Measurements from ENCODE around the gene CLCN2.
A peak's percentile ranks its signal among the peaks of the same experiment; 100 is the strongest.

CLCN2 gene

DNA sequence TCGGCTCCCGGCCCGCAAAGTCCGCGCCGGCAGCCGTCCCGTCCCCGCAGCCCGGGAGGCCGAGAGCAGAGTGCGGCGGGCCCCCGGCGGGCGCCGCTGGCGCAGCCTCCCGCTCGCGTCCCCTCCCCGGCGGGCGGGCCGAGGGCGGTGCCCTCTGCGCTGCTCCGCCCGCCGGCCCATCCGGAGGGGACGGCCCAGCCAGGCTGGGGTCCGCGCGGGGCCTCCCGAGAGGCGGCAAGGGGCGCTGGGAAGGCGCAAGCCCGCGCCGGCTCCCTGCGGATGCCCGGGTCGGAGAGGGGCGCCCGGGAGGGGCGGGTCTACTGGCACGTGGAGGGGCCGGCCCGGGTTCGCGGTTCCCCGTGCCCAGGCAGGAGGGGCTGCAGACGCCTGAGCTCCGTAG lies at the start of gene CLCN2, which contains the start of gene POLR2H:
Gene CLCN2, minus strand, starts transcription at position 74 of the 400 bp plus-strand sequence. CDS start 126 bp downstream, outside the sequence.
Gene POLR2H, plus strand, starts transcription at position 179 of the 400 bp plus-strand sequence. CDS start 1,783 bp downstream, outside the sequence.
- DNase-seq (ENCODE audit: low read depth in 2 of 2), result peak in 1 of 2 donors; percentile 53

DNA sequence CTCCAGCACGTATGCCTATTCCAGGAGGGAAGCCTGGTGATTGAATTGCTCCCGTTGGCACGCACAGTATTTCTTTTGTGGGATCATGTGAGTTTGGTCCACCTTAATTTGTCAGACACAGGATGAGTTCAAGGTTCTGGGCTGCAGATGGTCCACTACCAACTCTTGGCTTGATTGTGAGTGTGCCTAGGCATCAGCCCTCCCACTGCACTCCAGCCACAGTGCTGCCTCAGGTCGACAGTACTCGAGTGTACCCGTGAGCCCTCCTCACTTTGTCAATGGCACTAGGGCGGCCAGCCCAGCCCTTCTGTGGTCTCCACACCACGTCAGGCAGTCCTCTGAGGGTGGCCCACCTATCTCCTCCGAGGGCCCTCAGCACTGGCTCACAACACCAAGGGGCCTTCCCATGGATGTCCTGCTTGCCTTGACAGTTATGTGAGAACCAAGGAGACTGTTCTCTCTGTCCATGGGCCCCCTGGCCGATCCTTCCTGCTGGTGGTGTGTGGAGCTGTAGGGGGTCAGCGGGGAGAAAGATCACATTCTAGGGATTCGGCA lies 48.6 kb upstream of the CLCN2 start:
- DNase-seq (ENCODE audit: low read depth in 2 of 2), result no peak

DNA sequence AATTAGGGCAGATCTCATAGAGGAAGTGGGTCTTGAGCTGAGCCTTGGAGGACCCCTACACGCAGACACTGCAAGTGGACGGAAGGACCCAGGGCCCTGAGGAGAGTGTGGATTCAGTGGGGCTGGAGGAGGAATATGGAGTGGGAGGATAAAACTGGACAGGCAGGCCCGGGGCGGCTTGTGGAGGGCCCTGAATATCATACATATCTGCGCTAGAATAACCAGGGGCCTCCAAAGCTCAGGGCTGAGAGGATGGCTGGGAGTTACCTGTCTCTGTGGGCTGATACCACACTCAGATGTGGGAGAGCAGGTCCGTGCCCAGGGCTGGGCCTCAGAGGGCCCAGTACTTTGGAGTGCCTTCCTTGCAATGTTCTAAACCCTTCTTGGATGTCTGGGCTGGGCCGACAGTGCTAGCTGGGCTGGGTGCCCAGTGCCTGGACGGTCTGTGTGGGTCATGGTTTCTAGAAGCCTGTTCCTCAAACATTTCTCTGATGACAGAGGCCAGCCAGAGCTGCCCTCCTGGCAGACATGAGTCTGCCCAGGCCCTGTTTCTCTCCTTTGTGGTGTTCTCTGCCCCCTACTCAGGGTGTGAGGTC lies 48.0 kb upstream of the CLCN2 start:
- DNase-seq (ENCODE audit: low read depth in 2 of 2), result no peak

DNA sequence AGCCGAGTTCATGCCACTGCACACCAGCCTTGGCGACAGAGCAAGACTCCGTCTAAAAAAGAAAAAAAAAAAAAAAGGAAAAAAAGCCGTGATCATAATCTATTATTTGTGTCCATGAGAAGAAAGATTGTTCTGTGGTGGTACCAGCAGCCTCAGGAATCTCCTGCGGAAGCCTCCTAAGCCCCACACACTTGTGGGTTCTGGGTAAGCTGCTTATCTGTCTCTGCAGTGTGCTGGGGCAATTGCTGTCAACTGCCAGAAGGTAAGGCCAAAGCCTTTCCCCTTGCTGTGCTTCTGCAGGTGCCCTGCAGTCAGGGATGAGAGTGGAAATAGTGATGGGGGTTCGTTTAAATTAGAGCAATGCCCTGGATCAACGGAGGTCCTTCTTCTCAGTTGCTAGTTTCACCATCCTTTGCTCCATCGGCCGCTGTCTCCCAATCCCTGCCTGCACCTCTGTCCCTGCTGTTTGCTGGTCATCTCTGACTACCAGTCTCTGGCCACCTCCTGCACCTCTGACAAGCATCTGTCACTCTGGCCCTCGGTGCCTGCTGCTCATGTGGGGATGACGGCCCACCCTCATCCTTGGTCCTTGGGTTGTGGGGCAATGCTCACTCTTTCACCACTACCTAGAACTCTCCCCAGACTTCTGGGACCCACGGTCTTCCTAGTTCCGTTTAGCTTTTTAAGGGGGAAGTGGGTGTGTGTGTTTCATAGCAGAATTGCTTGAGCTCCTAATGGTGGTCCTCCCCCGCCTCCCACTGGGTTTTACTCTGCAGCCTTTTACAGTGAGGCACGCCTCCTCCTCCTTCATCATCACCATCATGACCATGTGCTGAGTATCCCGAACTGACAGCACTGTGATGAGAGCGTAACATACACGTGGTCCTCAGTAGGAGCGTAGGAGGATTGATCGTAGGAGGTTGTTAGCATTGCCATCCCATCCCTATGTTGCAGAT lies 43.9 kb upstream of the CLCN2 start:
- no peak for DNase-seq (ENCODE audit: low read depth in 2 of 2)

DNA sequence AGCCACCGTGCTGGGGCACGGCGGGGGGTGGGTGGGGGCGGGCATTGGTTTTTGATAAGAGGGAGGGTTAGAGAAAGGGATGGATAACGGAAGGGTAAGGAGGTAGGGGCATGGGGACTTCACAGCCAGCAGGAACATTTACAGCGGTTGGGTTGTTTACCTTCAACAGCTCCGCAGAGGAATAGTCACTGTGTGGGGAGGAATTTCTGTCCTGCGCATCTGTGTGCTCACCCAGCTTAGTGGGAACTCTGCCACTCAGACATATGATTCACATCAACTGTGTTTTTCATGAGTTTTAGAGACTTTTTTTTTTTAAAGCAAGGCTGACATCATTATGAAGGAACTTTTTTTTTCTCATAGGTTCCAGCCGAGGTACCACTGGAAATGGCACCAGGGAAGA lies 38.0 kb upstream of the CLCN2 start:
- no peak for DNase-seq (ENCODE audit: low read depth in 2 of 2)

DNA sequence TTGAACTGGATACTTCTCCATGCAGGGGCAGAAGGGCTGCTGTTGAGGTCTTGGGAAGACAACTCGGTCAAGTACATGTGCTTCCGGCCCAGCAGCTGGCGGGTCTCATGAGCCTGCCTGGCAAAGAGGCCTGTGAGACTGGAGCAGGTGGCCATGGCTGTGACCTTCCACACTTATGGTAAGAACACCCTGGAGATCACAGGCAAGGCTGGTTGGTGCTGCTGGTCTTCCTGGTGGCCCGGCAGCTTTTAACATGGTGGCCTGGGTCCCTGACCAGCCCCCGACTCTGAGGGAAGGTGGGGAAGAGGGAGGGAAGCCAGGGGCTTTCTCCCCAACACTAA lies 33.9 kb upstream of the CLCN2 start:
- no peak for DNase-seq (ENCODE audit: low read depth in 2 of 2)

DNA sequence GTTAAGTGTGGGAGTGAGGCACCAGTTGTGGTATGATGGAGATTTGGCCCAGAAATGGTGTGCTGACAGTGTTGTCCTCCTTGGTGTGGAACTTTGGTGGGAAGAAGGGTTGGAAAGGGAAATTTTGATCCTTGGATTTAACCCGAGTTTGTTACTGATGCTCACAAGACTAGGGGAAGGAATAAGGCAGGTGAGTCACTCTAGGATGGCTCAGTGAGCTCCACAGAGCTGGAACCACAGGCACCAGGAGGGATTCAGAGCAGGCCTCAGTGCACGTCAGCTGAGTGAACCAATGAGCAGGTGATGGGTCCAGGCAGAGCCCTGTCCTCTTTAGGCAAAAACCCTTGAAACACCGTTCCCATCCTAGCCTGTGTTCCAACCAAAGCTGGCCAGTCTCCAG lies 29.9 kb upstream of the CLCN2 start:
- DNase-seq (ENCODE audit: low read depth in 2 of 2), result no peak

DNA sequence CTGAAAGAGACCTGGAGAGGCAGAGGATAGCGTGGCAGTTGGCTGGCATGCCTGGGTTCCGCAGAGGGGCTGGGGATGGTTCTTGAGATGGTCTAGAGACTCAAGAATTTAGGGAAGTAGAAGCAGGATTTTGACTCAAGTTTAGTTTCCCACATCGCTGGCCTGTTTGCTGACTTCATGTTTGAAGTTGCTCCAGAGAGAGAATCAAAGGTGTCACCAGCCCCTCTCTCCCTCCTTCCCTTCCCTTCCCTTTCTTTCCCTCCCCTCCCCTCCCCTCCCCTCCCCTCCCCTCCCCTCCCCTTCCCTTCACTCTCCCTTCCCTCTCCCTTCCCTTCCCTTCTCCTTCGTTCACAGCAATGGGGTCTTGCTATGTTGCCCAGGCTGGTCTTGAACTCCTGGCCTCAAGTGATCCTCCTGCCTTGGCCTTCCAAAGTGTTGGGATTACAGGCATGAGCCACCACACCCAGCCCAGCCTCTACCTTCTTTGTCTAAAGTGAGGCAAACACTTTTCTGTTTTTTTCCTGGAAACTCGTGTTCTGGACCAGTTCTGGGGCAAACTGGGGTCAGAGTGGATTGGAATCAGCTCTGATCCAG lies 28.6 kb upstream of the CLCN2 start:
- no peak for DNase-seq (ENCODE audit: low read depth in 2 of 2)

DNA sequence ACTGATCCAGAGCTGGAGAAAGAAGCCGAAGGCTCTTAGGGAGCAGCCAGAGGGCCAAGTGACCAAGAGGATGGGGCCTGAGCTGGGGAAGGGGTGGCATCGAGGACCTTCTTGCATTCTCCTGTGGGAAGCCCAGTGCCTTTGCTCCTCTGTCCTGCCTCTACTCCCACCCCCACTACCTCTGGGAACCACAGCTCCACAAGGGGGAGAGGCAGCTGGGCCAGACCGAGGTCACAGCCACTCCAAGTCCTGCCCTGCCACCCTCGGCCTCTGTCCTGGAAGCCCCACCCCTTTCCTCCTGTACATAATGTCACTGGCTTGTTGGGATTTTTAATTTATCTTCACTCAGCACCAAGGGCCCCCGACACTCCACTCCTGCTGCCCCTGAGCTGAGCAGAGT lies 28.0 kb upstream of the CLCN2 start:
- DNase-seq (ENCODE audit: low read depth in 2 of 2), result no peak

DNA sequence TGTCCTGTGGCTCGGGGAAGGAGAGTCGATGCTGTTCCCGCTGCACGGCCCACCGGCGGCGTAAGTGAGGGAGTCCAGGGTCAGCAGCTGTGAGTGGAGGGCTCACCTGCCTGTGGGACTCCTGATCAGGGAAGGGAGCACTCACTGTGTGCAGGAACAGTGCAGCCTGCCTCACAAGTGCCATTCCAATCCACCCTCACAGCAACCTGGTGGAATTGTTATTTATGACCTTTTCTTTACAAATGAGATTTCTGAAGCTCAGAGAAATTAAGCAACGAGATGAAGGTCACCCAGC lies 27.5 kb upstream of the CLCN2 start:
- no peak for DNase-seq (ENCODE audit: low read depth in 2 of 2)

DNA sequence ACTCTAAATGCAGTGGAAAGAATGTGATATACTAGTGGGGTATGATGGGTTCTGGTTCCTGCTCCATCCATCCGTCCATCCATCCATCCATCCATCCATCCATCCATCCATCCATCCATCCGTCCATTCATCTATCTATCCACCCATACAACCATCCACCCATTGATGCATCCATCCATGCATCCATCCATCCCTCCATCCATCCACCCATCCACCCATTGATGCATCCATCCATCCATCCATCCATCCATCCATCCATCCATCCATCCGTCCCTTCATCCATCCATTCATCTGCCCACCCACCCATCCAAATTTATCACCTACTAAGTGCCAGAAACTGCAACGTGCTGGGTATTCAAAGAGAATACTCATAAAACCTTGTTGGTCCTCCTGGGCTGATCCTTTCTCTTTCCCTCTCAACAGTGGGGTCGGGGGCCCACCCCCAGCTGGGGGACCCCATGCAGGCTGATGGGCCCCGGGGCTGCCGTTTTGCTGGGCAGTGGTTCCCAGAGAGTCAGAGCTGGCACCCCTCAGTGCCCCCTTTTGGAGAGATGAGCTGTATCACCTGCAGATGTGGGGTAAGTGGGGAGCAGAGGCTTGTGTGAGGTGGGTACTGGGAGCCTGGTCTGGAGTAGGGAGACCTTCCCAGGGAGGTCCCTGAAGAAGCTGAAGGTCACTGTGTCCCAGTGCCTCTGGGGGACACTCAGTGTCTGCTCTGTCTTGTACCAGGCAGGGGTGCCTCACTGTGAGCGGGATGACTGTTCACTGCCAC lies 26.9 kb upstream of the CLCN2 start:
- no peak for DNase-seq (ENCODE audit: low read depth in 2 of 2)

DNA sequence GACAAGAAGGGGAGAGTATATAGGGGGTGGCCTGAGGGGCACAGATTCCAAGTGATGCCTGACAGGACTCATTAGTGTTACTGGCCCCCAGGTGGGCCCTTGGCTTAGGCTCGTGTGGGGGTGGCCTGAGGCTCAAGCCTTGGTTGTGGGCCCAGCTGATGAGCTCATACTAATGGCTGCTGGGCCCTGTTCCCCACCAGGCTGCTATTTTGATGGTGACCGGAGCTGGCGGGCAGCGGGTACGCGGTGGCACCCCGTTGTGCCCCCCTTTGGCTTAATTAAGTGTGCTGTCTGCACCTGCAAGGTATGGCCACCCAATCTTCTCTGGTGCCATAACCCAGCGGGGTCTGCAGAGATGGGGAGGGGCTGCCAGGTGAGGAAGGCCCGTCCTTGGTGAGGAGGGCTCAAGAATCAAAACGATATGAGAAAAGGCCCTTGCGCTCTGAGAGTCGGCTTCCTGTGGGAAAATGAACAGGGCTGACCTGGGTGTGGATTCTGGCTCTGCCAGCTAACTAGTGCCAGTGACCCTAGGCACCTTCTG lies 25.8 kb upstream of the CLCN2 start:
- no peak for DNase-seq (ENCODE audit: low read depth in 2 of 2)

DNA sequence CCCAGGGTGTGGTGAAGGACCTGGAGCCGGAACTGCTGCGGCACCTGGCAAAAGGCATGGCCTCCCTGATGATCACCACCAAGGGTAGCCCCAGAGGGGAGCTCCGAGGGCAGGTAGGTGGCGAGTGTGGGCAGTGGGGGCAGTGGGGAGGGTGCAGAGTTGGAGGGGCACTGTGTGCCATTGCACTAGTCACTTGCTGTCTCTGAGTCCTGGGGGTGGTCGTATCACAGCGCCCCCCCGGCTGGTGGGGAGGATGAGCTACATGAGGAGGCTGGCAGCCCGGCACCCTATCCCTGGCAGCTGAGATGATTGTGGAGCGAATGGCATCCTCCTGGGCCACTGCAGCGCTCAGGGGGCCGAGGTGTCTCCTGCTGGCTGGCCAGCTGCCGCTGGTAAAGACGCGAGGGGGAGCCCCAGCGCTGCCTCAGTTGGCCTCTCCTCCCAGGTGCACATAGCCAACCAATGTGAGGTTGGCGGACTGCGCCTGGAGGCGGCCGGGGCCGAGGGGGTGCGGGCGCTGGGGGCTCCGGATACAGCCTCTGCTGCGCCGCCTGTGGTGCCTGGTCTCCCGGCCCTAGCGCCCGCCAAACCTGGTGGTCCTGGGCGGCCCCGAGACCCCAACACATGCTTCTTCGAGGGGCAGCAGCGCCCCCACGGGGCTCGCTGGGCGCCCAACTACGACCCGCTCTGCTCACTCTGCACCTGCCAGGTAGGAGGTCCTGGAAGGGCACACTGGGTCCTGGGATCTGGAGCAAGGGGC lies 24.8 kb upstream of the CLCN2 start:
- DNase-seq (ENCODE audit: low read depth in 2 of 2), result no peak

DNA sequence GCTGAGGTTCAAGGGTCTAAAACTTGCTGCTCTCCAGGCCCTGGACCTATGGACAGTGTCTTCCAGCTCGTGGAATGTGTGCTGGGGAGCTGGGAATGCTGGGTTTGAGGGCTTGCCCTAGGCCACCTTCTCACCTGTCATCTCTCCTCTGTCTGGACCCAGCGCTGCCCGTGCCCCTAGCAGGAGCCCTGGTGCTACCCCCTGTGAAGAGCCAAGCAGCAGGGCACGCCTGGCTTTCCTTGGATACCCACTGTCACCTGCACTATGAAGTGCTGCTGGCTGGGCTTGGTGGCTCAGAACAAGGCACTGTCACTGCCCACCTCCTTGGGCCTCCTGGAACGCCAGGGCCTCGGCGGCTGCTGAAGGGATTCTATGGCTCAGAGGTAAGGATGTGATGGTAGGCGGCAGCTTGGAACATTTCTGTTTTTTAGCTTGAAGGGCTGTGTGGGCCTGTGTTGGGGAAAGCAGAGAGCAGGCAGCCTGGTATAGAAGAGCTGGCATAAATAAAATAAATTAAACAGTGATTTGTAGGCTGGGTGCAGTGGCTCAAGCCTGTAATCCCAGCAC lies 23.5 kb upstream of the CLCN2 start:
- DNase-seq (ENCODE audit: low read depth in 2 of 2), result no peak

DNA sequence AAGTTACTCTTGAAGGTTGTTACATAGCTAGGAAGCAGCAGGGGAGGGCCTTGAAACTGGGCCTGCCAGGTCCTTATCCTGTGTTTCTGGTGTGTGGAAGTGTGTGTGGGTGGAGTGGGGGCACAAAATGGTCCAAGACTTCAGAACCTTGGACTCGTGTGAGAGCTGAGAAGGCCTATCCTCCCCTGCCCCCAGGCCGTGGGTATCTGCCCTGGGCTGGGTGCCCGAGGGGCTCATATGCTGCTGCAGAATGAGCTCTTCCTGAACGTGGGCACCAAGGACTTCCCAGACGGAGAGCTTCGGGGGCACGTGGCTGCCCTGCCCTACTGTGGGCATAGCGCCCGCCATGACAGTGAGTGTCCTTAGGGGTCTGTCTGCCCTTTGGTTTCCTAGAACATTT lies 22.9 kb upstream of the CLCN2 start:
- no peak for DNase-seq (ENCODE audit: low read depth in 2 of 2)

DNA sequence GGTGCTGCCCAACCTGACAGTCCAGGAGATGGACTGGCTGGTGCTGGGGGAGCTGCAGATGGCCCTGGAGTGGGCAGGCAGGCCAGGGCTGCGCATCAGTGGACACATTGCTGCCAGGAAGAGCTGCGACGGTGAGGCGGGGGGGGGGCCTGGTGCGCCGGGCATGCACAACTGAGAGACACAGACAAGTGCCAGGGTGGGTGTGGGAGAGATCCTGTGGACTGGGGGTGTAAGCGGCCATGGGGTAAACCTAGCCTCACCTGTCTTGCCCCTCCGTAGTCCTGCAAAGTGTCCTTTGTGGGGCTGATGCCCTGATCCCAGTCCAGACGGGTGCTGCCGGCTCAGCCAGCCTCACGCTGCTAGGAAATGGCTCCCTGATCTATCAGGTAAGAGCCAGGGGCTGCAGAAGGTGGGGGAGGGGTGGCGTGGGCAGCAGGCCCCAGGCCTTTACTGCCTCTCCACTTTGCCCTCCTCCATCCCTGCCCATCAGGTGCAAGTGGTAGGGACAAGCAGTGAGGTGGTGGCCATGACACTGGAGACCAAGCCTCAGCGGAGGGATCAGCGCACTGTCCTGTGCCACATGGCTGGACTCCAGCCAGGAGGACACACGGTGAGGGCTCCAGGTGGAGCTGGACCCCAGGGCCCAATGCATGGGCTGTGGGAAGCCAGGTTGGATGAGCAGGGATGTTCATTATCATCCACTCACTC lies 21.8 kb upstream of the CLCN2 start:
- no peak for DNase-seq (ENCODE audit: low read depth in 2 of 2)

DNA sequence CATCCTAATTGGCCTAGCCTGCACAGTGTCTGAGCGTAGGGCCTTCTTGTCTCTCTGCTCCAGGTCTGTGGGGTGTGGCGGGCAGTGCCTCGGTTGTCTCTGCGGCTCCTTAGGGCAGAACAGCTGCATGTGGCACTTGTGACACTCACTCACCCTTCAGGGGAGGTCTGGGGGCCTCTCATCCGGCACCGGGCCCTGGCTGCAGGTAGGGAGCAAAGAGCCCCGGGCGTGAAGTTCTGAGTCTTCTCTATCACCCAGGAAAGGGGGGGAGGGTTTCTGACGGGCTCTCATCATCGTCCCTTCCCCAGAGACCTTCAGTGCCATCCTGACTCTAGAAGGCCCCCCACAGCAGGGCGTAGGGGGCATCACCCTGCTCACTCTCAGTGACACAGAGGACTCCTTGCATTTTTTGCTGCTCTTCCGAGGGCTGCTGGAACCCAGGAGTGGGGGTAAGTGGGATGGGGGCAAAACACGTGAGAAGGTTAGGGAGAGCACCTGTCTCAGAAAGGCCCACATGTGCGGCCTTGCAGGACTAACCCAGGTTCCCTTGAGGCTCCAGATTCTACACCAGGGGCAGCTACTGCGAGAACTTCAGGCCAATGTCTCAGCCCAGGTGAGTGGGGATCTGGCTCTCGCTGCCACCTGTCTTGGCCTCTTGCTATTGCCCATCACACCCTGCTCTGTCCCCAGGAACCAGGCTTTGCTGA lies 21.1 kb upstream of the CLCN2 start:
- no peak for DNase-seq (ENCODE audit: low read depth in 2 of 2)

DNA sequence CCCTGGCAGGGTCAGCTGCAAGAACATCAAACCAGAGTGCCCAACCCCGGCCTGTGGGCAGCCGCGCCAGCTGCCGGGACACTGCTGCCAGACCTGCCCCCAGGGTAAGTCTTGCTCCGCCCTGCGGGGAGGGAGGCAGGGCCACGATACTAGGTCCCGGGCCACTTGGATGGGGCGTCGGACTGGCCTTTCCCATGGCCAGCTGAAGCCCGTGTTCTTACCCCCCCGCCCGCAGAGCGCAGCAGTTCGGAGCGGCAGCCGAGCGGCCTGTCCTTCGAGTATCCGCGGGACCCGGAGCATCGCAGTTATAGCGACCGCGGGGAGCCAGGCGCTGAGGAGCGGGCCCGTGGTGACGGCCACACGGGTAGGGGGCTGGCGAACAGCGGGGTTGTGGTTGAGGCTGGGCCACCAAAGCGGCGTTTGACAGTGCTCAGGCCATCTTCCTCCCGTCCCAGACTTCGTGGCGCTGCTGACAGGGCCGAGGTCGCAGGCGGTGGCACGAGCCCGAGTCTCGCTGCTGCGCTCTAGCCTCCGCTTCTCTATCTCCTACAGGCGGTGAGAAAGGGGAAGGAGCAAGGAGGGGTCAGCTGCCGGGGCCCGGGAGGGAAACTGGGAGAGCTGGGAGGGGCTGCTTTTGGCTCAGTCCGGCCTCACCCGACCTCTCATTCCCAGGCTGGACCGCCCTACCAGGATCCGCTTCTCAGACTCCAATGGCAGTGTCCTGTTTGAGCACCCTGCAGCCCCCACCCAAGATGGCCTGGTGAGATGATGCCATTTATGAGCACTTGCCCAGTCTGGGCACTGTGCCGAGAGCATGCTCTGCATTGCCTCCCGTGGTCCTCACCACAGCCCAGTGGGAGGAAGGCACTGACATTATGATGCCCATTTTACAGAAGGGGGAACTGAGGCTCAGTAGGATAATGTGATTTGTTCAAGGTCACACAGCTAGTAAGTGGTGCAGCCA lies 20.1 kb upstream of the CLCN2 start:
- no peak for DNase-seq (ENCODE audit: low read depth in 2 of 2)

All from stimulated activated CD4-positive, alpha-beta T cell treated with anti-CD3 and anti-CD28 coated beads, Interleukin-1b, Interleukin-23, amount 100 ng/mL, for 4 hours (primary cell).